Urinary bladder (tissue), 4 donors: Measurements from ENCODE around the gene ZC3H14. TPM values are rescaled to one million over a fixed set of nuclear protein-coding genes. Genes with fewer than 3 reads are reported as not detected.
"Not testable (repeated sequence)": the region's sequence is repeated elsewhere in the genome, so short reads cannot be mapped to it uniquely, and the experiment has no call there.

Source experiments
- DNase-seq: peaks from one replicate; pipeline ENCODE4 v3.0.0-alpha.2; 2015; ENCODE audit errors: extremely low spot score
- H3K27ac ChIP-seq: one replicate; pipeline ENCODE4 v1.5.1; 2013; ENCODE audit warnings: low read depth, mild to moderate bottlenecking, moderate library complexity
- H3K36me3 ChIP-seq: one replicate; pipeline ENCODE4 v1.6.1; 2013; ENCODE audit warnings: mild to moderate bottlenecking, moderate library complexity; ENCODE audit not compliant: insufficient read depth
- H3K4me1 ChIP-seq: one replicate; pipeline ENCODE4 v1.6.1; 2013; ENCODE audit warnings: mild to moderate bottlenecking, moderate library complexity; ENCODE audit not compliant: insufficient read depth
- H3K4me3 ChIP-seq: one replicate; pipeline ENCODE4 v1.5.1; 2013; ENCODE audit warnings: low read depth, low read length
- WGBS: extraction: QIAGEN DNeasy Blood & Tissue Kit; methylation state at CpG from one replicate; pipeline ENCODE4 v1.1.7; 2013; 5-methylcytosine and 5-hydroxymethylcytosine counted together
- polyA plus RNA-seq: library from polyadenylated mRNA; stranded (reverse); fragments of 200-250 nt; gene quantifications from one replicate; pipeline ENCODE4 v1.2.3, GENCODE V29; 2013
- total RNA-seq: library from RNA; depleted of rRNA; stranded (reverse); fragments of >200 nt; gene quantifications from one replicate; pipeline ENCODE4 v1.2.3, GENCODE V29; 2014
- donor health status: healthy with polysubstance abuse.
- donor health status: healthy.

The ZC3H14 gene, protein sequence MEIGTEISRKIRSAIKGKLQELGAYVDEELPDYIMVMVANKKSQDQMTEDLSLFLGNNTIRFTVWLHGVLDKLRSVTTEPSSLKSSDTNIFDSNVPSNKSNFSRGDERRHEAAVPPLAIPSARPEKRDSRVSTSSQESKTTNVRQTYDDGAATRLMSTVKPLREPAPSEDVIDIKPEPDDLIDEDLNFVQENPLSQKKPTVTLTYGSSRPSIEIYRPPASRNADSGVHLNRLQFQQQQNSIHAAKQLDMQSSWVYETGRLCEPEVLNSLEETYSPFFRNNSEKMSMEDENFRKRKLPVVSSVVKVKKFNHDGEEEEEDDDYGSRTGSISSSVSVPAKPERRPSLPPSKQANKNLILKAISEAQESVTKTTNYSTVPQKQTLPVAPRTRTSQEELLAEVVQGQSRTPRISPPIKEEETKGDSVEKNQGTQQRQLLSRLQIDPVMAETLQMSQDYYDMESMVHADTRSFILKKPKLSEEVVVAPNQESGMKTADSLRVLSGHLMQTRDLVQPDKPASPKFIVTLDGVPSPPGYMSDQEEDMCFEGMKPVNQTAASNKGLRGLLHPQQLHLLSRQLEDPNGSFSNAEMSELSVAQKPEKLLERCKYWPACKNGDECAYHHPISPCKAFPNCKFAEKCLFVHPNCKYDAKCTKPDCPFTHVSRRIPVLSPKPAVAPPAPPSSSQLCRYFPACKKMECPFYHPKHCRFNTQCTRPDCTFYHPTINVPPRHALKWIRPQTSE
- total RNA-seq (66.4 TPM), polyA plus RNA-seq (33.8 TPM)

DNA sequence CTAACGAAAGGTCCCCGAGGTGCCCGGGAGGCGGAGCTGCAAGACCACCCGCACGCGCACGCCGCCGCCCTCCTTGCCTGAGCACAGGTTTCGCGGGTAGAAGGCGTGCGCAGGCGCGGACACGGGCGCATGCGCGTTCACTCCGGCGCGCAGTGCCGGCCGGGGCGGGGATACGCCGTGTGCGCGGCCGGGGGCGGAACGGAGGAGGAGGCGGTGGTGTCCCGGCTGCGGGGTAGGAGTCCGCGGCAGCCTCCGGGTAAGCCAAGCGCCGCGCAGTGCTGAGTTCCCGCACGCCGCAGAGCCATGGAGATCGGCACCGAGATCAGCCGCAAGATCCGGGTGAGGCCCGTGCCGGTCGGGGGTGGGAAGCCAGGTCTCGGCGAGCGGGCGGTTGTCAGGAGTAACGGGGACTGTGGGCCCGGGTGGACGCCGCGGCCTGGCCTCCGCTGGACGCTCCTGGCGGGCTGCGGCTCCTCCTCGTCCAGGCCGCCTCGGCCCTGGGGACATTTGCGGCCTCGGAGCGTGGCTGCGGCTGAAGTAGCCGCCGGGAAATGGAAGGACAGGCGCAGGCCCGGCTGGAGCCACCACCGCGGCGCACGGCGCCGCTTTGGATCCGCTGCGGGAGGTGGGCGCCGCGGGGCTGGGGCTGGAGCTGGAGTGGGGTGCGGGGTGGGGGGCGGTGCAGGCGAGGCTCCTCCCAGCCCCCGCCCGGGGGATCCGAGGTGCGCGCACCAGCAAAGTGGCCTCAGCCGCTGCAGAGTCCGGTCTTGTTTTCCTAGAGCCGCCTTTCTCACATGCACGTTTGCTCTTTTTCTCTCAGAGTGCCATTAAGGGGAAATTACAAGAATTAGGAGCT lies at the start of gene ZC3H14:
ZC3H14 (plus strand) TSS at position 207 of the 856 bp plus-strand sequence; CDS start at position 304, 97 bp downstream.
- Histone ChIP-seq H3K36me3 (no peaks in the 10 kb centered on the region), H3K27ac (peak within 1 kb of the TSS; percentile 93), H3K4me3 (peak within 1 kb of the TSS; percentile 98), H3K4me1 (no peaks in the 10 kb centered on the region)
- DNase-seq: peak; percentile 45
- under 1% methylated on average over 99 of the region's 99 CpGs for WGBS

DNA sequence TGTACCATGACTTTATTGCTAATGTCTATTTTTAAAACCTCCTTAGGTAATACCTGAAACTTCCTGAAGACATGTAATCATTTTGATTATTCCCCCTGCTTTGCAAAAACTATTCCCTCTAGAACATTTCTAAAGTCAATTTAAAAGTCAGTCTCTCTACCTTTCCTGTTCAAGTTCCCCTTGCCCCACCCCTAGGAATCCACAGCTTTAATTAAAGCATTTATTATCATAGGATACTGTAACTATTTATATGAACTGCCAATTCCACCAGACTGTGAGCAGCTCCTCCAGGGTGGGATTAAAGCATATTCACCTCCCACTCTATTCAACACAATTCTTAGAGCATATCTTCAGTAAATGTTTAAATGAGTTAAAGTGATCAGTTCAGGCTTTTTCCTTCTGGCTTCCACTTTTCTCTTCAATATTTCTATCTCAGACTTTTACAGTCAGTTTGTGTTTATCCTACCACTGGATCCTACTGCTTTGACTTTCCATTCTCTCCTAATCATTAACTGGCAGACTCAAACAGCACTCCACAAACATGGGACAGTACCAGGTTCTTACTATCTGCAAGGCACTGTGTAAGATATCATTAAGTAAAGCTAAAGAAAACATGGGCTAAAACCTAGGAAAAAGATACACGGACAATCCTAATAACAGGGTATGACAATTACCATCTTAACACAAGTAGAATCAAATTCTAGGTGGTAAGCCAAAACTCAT lies 47.2 kb upstream of the ZC3H14 start:
- peaks cover 2% of the 10 kb centered on the region for H3K36me3 ChIP-seq
- 85% methylated on average over 1 of the region's 1 CpG for WGBS
- no peak overlapping the region for H3K27ac ChIP-seq
- H3K4me3 ChIP-seq: no peak overlapping the region
- DNase-seq: no peak
- no peaks in the 10 kb centered on the region for H3K4me1 ChIP-seq

DNA sequence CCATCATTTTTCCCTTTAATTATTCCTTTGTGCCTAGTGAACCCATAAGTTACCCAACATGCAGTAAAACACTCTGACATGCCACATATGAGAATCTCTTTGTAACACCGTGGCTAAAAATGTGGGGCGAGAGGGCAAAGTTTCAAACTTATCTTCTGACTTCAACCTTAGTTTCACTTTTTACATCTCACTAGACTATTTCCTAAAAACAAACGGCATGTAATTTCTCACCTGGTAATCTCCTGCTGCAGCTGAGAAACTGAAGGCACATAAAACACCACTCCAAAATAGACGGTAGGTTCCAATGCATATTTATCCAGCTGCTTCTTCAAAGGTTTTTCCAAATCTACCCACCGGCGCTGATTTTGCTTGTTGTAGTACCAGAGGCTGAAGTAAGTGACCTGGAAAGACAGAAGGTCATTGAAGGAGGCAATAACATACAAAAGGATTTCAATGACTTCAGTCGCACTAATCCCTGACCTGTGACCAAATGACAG lies 45.9 kb upstream of the ZC3H14 start:
- DNase-seq: no peak
- Histone ChIP-seq H3K27ac (no peak overlapping the region), H3K4me1 (no peaks in the 10 kb centered on the region), H3K4me3 (no peak overlapping the region), H3K36me3 (peaks cover 2% of the 10 kb centered on the region)
- 71% methylated on average over 7 of the region's 7 CpGs for WGBS

DNA sequence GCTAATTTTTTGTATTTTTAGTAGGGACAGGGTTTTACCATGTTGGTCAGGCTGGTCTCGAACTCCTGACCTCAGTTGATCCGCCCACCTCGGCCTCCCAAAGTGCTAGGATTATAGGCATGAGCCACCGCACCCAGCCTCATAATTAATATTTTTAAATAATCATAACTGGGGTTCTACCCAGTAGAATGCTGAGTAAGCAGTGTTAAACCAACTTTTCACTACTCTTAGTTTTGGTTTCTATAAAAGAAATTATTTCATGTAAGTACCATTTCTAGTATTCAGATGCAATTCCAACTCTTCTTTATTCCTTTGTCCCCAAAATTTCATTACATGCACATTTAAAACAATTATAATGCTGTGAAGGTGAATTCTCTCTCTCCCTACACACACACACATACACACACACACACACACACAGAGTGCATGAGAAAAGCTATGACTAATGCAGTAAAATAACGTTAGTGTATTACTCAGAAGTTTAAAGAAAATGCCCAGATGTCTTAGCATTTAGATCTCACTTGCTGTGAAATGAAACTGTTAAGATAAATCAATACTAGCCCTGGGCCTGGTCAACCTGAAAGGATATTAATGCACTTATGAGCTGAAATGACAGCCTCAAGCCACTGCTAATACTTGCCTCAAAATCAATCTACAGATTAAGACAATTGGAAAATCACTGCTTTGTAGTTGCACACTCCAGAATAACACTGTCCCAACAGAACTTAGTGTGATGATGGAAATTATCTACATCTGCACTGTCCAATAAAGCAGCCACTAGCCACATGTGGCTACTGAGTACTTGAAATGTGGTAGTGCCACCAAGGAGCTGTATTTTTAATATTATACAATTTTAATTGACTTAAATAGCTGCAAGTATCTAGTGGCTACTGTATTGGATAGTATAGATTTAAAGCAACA lies 44.0 kb upstream of the ZC3H14 start:
- no peaks in the 10 kb centered on the region for H3K4me1 ChIP-seq
- 77% methylated on average over 5 of the region's 5 CpGs for WGBS
- H3K36me3 ChIP-seq: peaks cover 2% of the 10 kb centered on the region
- no peak for DNase-seq
- no peak overlapping the region for H3K4me3 ChIP-seq
- H3K27ac ChIP-seq: no peak overlapping the region

DNA sequence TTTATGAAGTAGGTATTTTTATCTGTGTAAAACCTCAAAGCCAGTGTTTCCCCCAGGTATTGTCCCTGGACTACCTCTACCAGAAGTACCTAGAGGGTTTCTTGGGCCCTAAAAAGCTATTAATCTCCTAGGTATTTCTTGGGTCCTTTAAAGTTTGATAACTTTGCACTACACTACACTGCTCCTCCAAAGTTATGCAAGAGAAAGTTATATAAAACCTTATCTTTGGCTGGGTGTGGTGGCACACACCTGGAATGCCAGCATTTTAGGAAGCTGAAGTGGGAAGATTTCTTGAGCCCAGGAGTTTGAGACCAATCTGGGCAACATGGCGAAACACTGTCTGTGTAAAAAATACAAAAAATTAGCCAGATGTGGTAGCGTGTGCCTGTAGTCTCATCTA lies 42.9 kb upstream of the ZC3H14 start:
- WGBS: 91% methylated on average over 2 of the region's 2 CpGs

DNA sequence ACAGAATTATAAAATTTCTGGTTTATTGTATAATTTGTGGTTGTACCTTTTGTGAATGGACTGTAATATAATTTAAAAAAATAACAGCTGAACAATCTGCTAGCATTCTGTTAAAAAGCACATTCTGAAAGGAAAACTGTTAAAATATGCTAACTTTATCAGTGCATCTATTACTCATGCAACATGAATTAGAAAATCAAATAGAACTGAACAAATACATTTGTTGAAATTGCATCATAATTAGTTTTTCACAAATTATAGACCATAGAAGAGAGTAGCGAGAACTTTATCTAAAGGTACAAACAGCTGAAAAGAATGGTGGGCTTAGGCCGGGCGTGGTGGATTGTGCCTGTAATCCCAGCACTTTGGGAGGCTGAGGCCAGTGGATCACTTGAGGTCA lies 41.0 kb upstream of the ZC3H14 start:
- Histone ChIP-seq H3K4me3 (no peak overlapping the region), H3K4me1 (no peaks in the 10 kb centered on the region), H3K27ac (no peak overlapping the region), H3K36me3 (no peaks in the 10 kb centered on the region)
- WGBS: 96% methylated on average over 3 of the region's 3 CpGs
- no peak for DNase-seq

More for the DNA sequence above, 42.9 kb upstream of the ZC3H14 start:
- Histone ChIP-seq H3K4me3 (no peak overlapping the region), H3K36me3 (peaks cover 2% of the 10 kb centered on the region), H3K4me1 (no peaks in the 10 kb centered on the region), H3K27ac (no peak overlapping the region)
- no peak for DNase-seq

DNA sequence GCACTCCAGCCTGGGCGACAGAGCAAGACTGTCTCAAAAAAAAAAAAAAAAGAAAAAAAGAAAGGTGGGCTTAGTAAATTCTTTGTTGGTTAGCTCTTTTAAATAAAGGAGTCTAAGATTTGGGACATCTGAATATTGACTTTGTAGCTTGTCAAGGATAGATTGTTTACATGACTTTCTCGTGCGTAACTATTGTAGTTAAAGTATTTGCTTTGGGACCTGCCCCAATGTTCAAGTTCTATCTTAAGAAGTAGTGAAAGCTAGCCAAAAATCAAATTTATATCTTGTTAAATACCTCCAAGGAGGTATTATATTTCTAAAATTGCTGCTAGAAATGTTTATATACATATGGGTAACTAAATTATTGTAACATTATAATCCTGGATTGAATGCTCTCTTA lies 40.4 kb upstream of the ZC3H14 start:
- Histone ChIP-seq H3K27ac (no peak overlapping the region), H3K36me3 (no peaks in the 10 kb centered on the region), H3K4me1 (no peaks in the 10 kb centered on the region), H3K4me3 (no peak overlapping the region)
- no peak for DNase-seq
- WGBS: 61% methylated on average over 3 of the region's 3 CpGs

DNA sequence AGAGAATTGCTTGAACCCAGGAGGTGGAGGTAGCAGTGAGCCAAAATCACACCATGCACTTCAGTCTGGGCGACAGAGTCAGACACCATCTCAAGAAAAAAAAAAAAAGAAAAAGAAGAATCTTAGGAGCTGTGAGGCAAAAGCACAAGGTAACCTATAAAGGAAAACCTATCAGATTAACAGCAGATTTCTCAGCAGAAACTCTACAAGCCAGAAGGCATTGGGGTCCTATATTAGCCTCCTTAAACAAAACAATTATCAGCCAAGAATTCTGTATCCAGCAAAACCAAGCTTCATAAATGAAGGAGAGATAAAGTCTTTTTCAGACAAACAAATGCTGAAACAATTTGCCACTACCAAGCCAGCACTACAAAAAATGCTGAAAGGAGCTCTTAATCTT lies 32.9 kb upstream of the ZC3H14 start:
- H3K36me3 ChIP-seq, H3K4me3 ChIP-seq, H3K27ac ChIP-seq, DNase-seq, H3K4me1 ChIP-seq: not testable (repeated sequence)
- 100% methylated on average over 1 of the region's 1 CpG for WGBS

DNA sequence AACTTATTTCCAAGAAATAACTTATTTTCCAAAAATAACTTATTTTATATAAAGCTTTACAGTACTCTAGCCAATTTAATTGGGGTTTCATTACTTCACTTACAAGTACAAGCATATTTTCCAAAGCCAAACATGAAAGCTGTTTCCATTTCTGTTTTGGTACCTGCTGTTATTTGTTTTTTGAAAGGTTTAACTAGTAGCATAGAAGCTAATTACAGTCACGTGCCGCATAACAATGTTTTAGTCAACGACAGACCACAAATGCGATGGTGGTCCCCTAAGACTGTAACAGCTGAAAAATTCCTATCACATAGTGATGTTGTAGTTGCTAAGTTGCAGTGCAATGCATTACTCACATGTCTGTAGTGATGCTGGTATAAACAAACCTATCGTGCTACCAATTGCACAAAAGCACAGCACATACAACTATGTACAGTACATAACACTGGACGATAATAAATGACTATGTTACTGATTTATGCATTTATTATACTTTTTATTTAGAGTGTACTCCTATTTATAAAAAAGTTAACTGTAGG lies 29.7 kb upstream of the ZC3H14 start:
- H3K27ac ChIP-seq: no peak overlapping the region
- no peak for DNase-seq
- WGBS: 89% methylated on average over 6 of the region's 6 CpGs

DNA sequence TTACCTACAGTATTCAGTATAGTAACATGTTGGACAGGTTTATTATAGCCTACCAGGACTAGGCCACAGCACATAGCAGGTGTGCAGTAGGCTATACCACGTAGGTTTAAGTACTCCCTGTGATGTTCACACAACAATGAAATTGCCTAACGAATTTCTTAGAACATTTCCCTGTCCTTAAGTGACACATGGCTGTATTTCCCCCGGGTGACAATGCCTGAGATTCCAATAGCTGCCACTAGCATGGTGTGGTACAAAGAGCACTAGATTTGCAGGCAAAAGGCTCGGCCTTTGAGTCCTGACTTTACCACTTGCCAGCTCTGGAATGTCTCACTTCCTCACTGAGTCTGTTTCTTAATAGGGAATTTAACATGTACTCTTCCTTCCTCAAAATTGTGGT lies 27.7 kb upstream of the ZC3H14 start:
- Histone ChIP-seq H3K4me1 (no peaks in the 10 kb centered on the region), H3K27ac (no peak overlapping the region), H3K4me3 (no peak overlapping the region), H3K36me3 (no peaks in the 10 kb centered on the region)
- WGBS: 71% methylated on average over 4 of the region's 4 CpGs
- no peak for DNase-seq

More for the DNA sequence above, 29.7 kb upstream of the ZC3H14 start:
- no peaks in the 10 kb centered on the region for H3K36me3 ChIP-seq
- no peaks in the 10 kb centered on the region for H3K4me1 ChIP-seq
- H3K4me3 ChIP-seq: no peak overlapping the region

DNA sequence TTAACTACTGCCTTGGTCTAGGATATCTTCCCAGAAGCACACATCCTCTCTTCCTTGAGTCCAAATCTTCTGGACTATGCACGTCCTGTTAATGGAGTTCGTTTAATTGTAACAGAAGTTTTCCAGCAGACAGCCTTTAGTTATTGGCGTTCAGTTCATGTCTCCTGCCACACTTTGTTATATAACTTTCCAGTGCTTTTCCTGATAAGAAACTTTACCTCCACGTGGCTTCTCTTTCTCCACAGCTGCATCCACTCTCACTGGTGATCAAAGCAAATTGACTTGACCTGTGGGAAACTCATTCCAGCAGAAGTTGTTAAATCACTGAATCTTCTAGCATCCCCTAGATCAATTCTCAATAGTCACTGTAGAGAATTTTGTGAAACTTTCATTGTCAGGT lies 27.0 kb upstream of the ZC3H14 start:
- no peak for DNase-seq
- WGBS: 27% methylated on average over 4 of the region's 4 CpGs
- Histone ChIP-seq H3K36me3 (no peaks in the 10 kb centered on the region), H3K4me1 (no peaks in the 10 kb centered on the region), H3K4me3 (no peak overlapping the region), H3K27ac (no peak overlapping the region)

DNA sequence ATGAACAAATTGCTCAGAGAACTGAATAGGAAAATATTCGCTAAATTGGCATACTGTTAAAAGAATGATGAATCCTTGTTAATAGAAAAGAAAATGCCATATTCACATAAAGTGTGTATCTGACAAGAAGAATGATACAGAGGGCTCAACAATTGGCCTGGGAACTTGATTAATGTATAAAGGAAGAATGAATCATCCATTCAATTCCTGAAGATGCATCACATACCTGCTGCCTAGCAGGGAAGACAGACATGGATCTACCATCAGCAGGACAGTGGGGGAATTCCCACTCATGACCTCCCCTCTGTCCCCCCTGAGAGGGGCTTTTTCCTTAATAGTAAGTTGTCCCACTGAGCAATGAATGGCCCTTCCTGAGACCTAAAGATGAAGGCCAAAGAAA lies 21.5 kb upstream of the ZC3H14 start:
- Histone ChIP-seq H3K4me3 (no peak overlapping the region), H3K27ac (no peak overlapping the region), H3K36me3 (no peaks in the 10 kb centered on the region), H3K4me1 (no peaks in the 10 kb centered on the region)
- no peak for DNase-seq
- WGBS: 91% methylated on average over 1 of the region's 1 CpG
